Fibroblast of lung (primary cell): ENCODE measurements around the gene DTD1. TPM values are rescaled to one million over a fixed set of nuclear protein-coding genes. Genes with fewer than 3 reads are reported as not detected.
A peak's percentile ranks its signal among the peaks of the same experiment; 100 is the strongest.
"Not testable (repeated sequence)": the region's sequence is repeated elsewhere in the genome, so short reads cannot be mapped to it uniquely, and the experiment has no call there.

Experiments
- DNase-seq, 2 donors: peaks; one replicate each; pipeline versions ENCODE4 v3.0.0 to v3.0.0-alpha.2; 2010; ENCODE audit warnings: low read depth in 2 of 2
- H2AFZ ChIP-seq: 2 replicates; pipeline ENCODE4 v1.5.1; 2012; ENCODE audit warnings: low read length, control low read depth, inconsistent platforms
- H3K27ac ChIP-seq: 2 replicates; pipeline ENCODE4 v1.5.1; 2011; ENCODE audit warnings: low read length, control low read depth; ENCODE audit not compliant: insufficient read depth
- H3K27me3 ChIP-seq: 2 replicates; pipeline ENCODE4 v1.5.1; 2011; ENCODE audit warnings: mild to moderate bottlenecking, low read length; ENCODE audit not compliant: control insufficient read depth, insufficient read depth
- H3K36me3 ChIP-seq: 2 replicates; pipeline ENCODE4 v1.5.1; 2011; ENCODE audit warnings: low read length; ENCODE audit not compliant: control insufficient read depth, insufficient read depth
- H3K4me1 ChIP-seq: 2 replicates; pipeline ENCODE4 v1.5.1; 2011; ENCODE audit warnings: low read length; ENCODE audit not compliant: control insufficient read depth, insufficient read depth; ENCODE audit errors: extremely low read depth
- H3K4me2 ChIP-seq: 2 replicates; pipeline ENCODE4 v1.5.1; 2011; ENCODE audit warnings: low read length, control low read depth; ENCODE audit not compliant: insufficient read depth; ENCODE audit errors: extremely low read depth
- H3K4me3 ChIP-seq, 4 experiments: fragments of 200-600 bp in 1 of 4; sonication (generic) in 1 of 4; replicated peaks in 1 of 4; 2 replicates each; pipeline ENCODE4 v1.5.1; 2011 to 2016; ENCODE audit warnings: low read length in 4 of 4, low read depth in 3 of 4, mild to moderate bottlenecking in 3 of 4, control low read depth in 2 of 4, inconsistent platforms in 1 of 4, mixed read lengths in 1 of 4; ENCODE audit not compliant: insufficient read depth in 1 of 4; ENCODE audit errors: control extremely low read depth in 1 of 4
- H3K79me2 ChIP-seq: 2 replicates; pipeline ENCODE4 v1.5.1; 2012; ENCODE audit warnings: mild to moderate bottlenecking, low read length, inconsistent platforms; ENCODE audit not compliant: control insufficient read depth, insufficient read depth
- H3K9ac ChIP-seq: 2 replicates; pipeline ENCODE4 v1.5.1; 2011; ENCODE audit warnings: mild to moderate bottlenecking, low read length, control low read depth; ENCODE audit not compliant: insufficient read depth
- H3K9me3 ChIP-seq: 2 replicates; pipeline ENCODE4 v1.5.1; 2012; ENCODE audit warnings: low read depth, low read length; ENCODE audit not compliant: control insufficient read depth, insufficient read depth
- H4K20me1 ChIP-seq: 2 replicates; pipeline ENCODE4 v1.5.1; 2011; ENCODE audit warnings: low read length; ENCODE audit not compliant: control insufficient read depth, insufficient read depth; ENCODE audit errors: extremely low read depth
- EZH2 ChIP-seq: IDR thresholded peaks from 2 replicates; pipeline ENCODE4 v1.5.1; 2012; ENCODE audit warnings: low read length, control low read depth, mild to moderate bottlenecking; ENCODE audit errors: missing control alignments
- polyA plus RNA-seq, 2 donors: library from polyadenylated mRNA; depleted of rRNA in 1 of 2; stranded (reverse) in 1 of 2; unstranded in 1 of 2; fragments of >200 nt; gene quantifications; 2 replicates each; pipeline ENCODE4 v1.2.1, GENCODE V29; 2011 to 2012; ENCODE audit warnings: missing spikeins in 1 of 2
- total RNA-seq: library from RNA; depleted of rRNA; stranded (reverse); fragments of >200 nt; gene quantifications from 2 replicates; pipeline ENCODE4 v1.2.1, GENCODE V29; 2014
- TF ChIP-seq, protein P1 (sequence below), 2 donors: IDR thresholded peaks in 1 of 2; conservative IDR thresholded peaks in 1 of 2; 1 replicate in 1 of 2; 2 replicates in 1 of 2; pipeline ENCODE4 v1.5.1; 2011 to 2012; ENCODE audit warnings: low read length in 2 of 2, control low read depth in 1 of 2, inconsistent platforms in 1 of 2, low read depth in 1 of 2, mild to moderate bottlenecking in 1 of 2

The DTD1 gene
- total and polyA plus RNA-seq, 2 donors (not counting 1 experiment from before 2014, with no cell fraction given): 60.8 to 71.0 TPM

DNA sequence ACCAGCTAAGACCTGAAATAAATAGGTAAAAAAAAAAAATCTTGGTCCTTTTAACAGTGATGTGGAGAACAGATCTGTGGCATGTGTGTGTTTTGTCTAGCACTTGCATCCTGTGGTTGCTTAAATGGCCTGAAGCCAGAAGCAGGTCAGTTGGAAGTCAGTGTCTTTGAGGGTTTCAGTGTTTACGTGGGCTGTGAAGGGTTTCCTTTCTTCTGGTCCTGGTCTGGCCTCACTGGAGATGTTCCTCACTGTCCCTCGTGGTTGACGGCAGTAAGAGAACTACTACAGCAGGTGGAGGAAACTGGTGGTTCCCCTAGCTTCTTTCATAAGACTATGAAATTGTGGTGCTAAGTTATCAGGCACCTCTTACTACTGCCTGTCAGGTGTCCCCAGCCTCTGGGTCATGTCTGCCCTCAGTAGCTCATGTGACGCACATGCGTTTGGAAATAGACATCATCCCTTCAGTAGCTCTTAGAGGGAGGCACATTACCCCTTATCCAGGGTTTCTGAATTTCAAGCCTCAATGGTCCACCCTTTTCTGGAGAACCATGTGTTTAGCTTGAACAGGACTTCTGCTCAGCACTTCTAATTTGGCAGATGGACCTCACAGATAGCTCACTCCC, 166.3 kb downstream of the DTD1 start:
- H3K27ac ChIP-seq: no peak overlapping the region
- no peaks in the 10 kb centered on the region for H3K4me1 ChIP-seq
- no peaks in the 10 kb centered on the region for H3K27me3 ChIP-seq
- no peaks in the 10 kb centered on the region for H3K36me3 ChIP-seq
- peak in 1 of 2 donors; percentile 5 for DNase-seq
- H3K4me3 ChIP-seq: no peak overlapping the region
- no peak for TF ChIP-seq EZH2
- TF ChIP-seq, protein P1, sequence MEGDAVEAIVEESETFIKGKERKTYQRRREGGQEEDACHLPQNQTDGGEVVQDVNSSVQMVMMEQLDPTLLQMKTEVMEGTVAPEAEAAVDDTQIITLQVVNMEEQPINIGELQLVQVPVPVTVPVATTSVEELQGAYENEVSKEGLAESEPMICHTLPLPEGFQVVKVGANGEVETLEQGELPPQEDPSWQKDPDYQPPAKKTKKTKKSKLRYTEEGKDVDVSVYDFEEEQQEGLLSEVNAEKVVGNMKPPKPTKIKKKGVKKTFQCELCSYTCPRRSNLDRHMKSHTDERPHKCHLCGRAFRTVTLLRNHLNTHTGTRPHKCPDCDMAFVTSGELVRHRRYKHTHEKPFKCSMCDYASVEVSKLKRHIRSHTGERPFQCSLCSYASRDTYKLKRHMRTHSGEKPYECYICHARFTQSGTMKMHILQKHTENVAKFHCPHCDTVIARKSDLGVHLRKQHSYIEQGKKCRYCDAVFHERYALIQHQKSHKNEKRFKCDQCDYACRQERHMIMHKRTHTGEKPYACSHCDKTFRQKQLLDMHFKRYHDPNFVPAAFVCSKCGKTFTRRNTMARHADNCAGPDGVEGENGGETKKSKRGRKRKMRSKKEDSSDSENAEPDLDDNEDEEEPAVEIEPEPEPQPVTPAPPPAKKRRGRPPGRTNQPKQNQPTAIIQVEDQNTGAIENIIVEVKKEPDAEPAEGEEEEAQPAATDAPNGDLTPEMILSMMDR (conservative IDR thresholded peaks at IDR 0.05 in 1 of 2, IDR thresholded peaks at IDR 0.05 in 1 of 2; ENCODE audit: low read depth in 1 of 2, low read length in 2 of 2): no peak
- no peak overlapping the region for H2AFZ ChIP-seq
- H4K20me1 ChIP-seq: no peaks in the 10 kb centered on the region
- H3K4me2 ChIP-seq: no peak overlapping the region
- H3K9me3 ChIP-seq: no peaks in the 10 kb centered on the region
- H3K9ac ChIP-seq: no peak overlapping the region
- H3K79me2 ChIP-seq: no peaks in the 10 kb centered on the region

- no peaks in the 10 kb centered on the region for H3K4me1 ChIP-seq
- H3K9me3 ChIP-seq: no peaks in the 10 kb centered on the region
- no peak for DNase-seq
- H2AFZ ChIP-seq: no peak overlapping the region
- no peak overlapping the region for H3K9ac ChIP-seq
- no peak overlapping the region for H3K4me3 ChIP-seq
- H3K4me2 ChIP-seq: no peak overlapping the region
- no peaks in the 10 kb centered on the region for H4K20me1 ChIP-seq
- no peaks in the 10 kb centered on the region for H3K79me2 ChIP-seq
- no peaks in the 10 kb centered on the region for H3K36me3 ChIP-seq
- H3K27me3 ChIP-seq: no peaks in the 10 kb centered on the region
- no peak for TF ChIP-seq EZH2
- TF ChIP-seq, protein P1 (conservative IDR thresholded peaks at IDR 0.05 in 1 of 2, IDR thresholded peaks at IDR 0.05 in 1 of 2; ENCODE audit: low read depth in 1 of 2, low read length in 2 of 2): no peak
- H3K27ac ChIP-seq: no peak overlapping the region
These were observed 166.8 kb downstream of the DTD1 start for GRCh38 chr20:18754653-18755045.

GRCh38 chr20:18760852-18761251, 173.0 kb downstream of the DTD1 start:
- H3K27me3 ChIP-seq, H2AFZ ChIP-seq, H3K36me3 ChIP-seq, H3K4me2 ChIP-seq, H3K4me3 ChIP-seq, H3K27ac ChIP-seq, H4K20me1 ChIP-seq, H3K4me1 ChIP-seq, H3K79me2 ChIP-seq, H3K9me3 ChIP-seq, DNase-seq, H3K9ac ChIP-seq: not testable (repeated sequence)
